K562 (cell line): Measurements from ENCODE around the gene LCTL. TPM values are rescaled to one million over a fixed set of nuclear protein-coding genes. Genes with fewer than 3 reads are reported as not detected.

ENCODE experiments used
- ARHGAP35 ChIP-seq: fragments of 450-650 bp; IDR thresholded peaks from 2 replicates; pipeline ENCODE4 v1.6.1; 2018; ENCODE audit not compliant: partially characterized antibody
- CREM ChIP-seq: IDR thresholded peaks from 2 replicates; pipeline ENCODE4 v1.6.1; 2014; ENCODE audit warnings: antibody characterized with exemption, low read depth
- EHMT2 ChIP-seq: fragments of 450-650 bp; IDR thresholded peaks from 2 replicates; pipeline ENCODE4 v1.6.1; 2018; ENCODE audit warnings: antibody characterized with exemption
- HNRNPL ChIP-seq: fragments of 200-400 bp; formaldehyde crosslinking; IDR thresholded peaks from 2 replicates; pipeline ENCODE4 v1.6.1; 2017; ENCODE audit warnings: low read depth, mild to moderate bottlenecking, low read length
- HNRNPUL1 ChIP-seq: fragments of 200-400 bp; formaldehyde crosslinking; IDR thresholded peaks from 2 replicates; pipeline ENCODE4 v1.6.1; 2017; ENCODE audit warnings: low read length
- RFX5 ChIP-seq: IDR thresholded peaks from 2 replicates; pipeline ENCODE4 v1.6.1; 2011; ENCODE audit warnings: low read depth, mild to moderate bottlenecking, improper control_type of control experiment, low read length
- STAT5A ChIP-seq: IDR thresholded peaks from 2 replicates; pipeline ENCODE4 v1.6.1; 2012; ENCODE audit warnings: low read length, inconsistent platforms, borderline replicate concordance
- ZBTB1 ChIP-seq: sonication (generic); formaldehyde crosslinking; IDR thresholded peaks from 2 replicates; pipeline ENCODE4 v1.8.1; 2023; ENCODE audit warnings: missing genetic modification reagents, low read depth, mild to moderate bottlenecking, borderline replicate concordance
- ZC3H4 ChIP-seq: sonication (generic); formaldehyde crosslinking; IDR thresholded peaks from 2 replicates; pipeline ENCODE4 v1.9.0; 2021; ENCODE audit warnings: missing genetic modification reagents, borderline replicate concordance
- ZNF584 ChIP-seq: fragments of 200-800 bp; sonication (Bioruptor generic); IDR thresholded peaks from 2 replicates; pipeline ENCODE4 v1.6.1; 2016; ENCODE audit warnings: low read depth, mild to moderate bottlenecking, missing genetic modification characterization, missing compliant biosample characterization
- ZNF589 ChIP-seq: fragments of 200-800 bp; sonication (Bioruptor generic); IDR thresholded peaks from 2 replicates; pipeline ENCODE4 v1.6.1; 2016; ENCODE audit warnings: low read depth, missing genetic modification characterization, missing compliant biosample characterization
- ZNF766 ChIP-seq: fragments of 200-800 bp; sonication (Bioruptor generic); conservative IDR thresholded peaks from 2 replicates; pipeline ENCODE4 v1.6.1; 2016; ENCODE audit warnings: missing genetic modification characterization, missing compliant biosample characterization
- ZNF780A ChIP-seq: fragments of 250-450 bp; sonication (Bioruptor Pico); IDR thresholded peaks from 2 replicates; pipeline ENCODE4 v1.5.0; 2021; ENCODE audit warnings: mild to moderate bottlenecking
- ZZZ3 ChIP-seq: fragments of 450-650 bp; IDR thresholded peaks from 2 replicates; pipeline ENCODE4 v1.6.1; 2016; ENCODE audit warnings: antibody characterized with exemption, mild to moderate bottlenecking, moderate library complexity
- polyA plus RNA-seq, 8 experiments: library from polyadenylated mRNA; depleted of rRNA in 4 of 8; stranded (reverse) in 5 of 8; unstranded in 3 of 8; fragments of >200 nt; fragmentation: Nextera tagmentation in 2 of 8; fragmentation: Illumina TruSeq in 1 of 8; extraction: Ambion mirVana in 2 of 8; extraction: Trizol in 1 of 8; gene quantifications; 2 replicates each; pipeline versions ENCODE4 v1.2.1 to v1.2.3, GENCODE V29; 2011 to 2014; ENCODE audit warnings: inconsistent platforms in 1 of 8, missing spikeins in 1 of 8
- total RNA-seq, 7 experiments: library from RNA; depleted of rRNA in 6 of 7; stranded (reverse); fragments of >200 nt in 6 of 7; fragmentation: Illumina TruSeq in 2 of 7; extraction: Trizol in 2 of 7; gene quantifications; 2 replicates each; pipeline versions ENCODE4 v1.2.1 to v1.2.3, GENCODE V29; 2011 to 2021; ENCODE audit warnings: low replicate concordance in 1 of 7
- TF ChIP-seq, protein P1 (sequence below): fragments of 450-650 bp; IDR thresholded peaks from 2 replicates; pipeline ENCODE4 v1.6.1; 2014; ENCODE audit warnings: low read depth, mild to moderate bottlenecking, moderate library complexity, borderline replicate concordance
- TF ChIP-seq, protein P2 (sequence below): sonication (generic); formaldehyde crosslinking; IDR thresholded peaks from 2 replicates; pipeline ENCODE4 v1.8.1; 2022; ENCODE audit warnings: missing genetic modification reagents
- TF ChIP-seq, protein P3 (sequence below): fragments of 450-650 bp; conservative IDR thresholded peaks from 2 replicates; pipeline ENCODE4 v1.6.1; 2016; ENCODE audit warnings: missing genetic modification characterization, low read depth, mild to moderate bottlenecking, control low read depth, missing compliant biosample characterization

Gene LCTL
- total and polyA plus RNA-seq, 9 of the 15 experiments (the other 6 are each of a cell fraction or from before 2014, with no cell fraction given): 0.08 to 0.31 (median 0.17) TPM; not detected in 6

DNA sequence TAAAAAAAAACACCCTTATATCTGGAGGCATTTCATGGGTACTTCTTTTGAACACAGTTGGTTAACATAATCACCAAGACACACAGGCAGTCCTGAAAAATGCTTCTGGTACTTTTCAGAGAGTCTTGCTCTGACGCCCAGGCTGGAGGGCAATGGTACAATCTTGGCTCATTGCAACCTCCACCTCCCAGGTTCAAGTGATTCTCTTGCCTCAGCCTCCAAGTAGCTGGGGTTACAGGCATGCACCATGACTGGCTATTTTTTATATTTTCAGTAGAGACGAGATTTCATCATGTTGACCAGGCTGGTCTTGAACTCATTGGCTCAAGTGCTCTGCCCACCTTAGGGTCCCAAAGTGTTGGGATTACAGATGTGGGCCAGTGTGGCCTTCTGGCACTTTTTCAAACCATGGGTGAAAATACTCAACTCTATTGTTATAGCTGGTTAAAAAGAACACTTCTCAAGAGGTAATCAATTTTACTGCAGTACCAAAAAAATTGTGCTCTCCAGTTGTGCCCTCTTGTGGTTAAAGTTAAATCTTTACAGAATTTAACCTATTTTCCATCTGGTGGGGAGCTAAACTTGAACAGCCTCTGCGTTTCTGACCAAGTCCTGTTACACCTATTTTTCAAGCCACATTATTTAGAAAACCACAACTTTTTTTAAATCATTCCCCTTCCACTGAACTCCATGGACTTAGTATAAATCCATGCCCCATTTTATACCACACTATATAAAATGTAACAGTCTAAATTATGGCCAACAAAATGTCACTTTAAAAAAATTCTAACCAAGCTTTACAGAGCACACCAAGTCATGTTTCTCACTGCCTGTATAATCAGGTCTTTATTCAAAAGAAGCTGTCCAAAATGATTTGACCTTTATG lies 67.1 kb downstream of the LCTL start (continued):
- TF ChIP-seq, protein P1, sequence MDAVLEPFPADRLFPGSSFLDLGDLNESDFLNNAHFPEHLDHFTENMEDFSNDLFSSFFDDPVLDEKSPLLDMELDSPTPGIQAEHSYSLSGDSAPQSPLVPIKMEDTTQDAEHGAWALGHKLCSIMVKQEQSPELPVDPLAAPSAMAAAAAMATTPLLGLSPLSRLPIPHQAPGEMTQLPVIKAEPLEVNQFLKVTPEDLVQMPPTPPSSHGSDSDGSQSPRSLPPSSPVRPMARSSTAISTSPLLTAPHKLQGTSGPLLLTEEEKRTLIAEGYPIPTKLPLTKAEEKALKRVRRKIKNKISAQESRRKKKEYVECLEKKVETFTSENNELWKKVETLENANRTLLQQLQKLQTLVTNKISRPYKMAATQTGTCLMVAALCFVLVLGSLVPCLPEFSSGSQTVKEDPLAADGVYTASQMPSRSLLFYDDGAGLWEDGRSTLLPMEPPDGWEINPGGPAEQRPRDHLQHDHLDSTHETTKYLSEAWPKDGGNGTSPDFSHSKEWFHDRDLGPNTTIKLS: no peak
- peak; percentile 63; the same call in 1 of the 2 replicates for TF ChIP-seq HNRNPUL1
- TF ChIP-seq, protein P2, sequence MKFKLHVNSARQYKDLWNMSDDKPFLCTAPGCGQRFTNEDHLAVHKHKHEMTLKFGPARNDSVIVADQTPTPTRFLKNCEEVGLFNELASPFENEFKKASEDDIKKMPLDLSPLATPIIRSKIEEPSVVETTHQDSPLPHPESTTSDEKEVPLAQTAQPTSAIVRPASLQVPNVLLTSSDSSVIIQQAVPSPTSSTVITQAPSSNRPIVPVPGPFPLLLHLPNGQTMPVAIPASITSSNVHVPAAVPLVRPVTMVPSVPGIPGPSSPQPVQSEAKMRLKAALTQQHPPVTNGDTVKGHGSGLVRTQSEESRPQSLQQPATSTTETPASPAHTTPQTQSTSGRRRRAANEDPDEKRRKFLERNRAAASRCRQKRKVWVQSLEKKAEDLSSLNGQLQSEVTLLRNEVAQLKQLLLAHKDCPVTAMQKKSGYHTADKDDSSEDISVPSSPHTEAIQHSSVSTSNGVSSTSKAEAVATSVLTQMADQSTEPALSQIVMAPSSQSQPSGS (CRISPR knock-in tag): no peak
- TF ChIP-seq HNRNPL: 0 out of 2 replicates have a peak, but pooled peaks have one; percentile 36
- TF ChIP-seq ZBTB1: no peak
- TF ChIP-seq ZNF766 (CRISPR knock-in tag): no peak
- TF ChIP-seq, protein P3, sequence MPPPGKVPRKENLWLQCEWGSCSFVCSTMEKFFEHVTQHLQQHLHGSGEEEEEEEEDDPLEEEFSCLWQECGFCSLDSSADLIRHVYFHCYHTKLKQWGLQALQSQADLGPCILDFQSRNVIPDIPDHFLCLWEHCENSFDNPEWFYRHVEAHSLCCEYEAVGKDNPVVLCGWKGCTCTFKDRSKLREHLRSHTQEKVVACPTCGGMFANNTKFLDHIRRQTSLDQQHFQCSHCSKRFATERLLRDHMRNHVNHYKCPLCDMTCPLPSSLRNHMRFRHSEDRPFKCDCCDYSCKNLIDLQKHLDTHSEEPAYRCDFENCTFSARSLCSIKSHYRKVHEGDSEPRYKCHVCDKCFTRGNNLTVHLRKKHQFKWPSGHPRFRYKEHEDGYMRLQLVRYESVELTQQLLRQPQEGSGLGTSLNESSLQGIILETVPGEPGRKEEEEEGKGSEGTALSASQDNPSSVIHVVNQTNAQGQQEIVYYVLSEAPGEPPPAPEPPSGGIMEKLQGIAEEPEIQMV (tag): no peak
- no peak for TF ChIP-seq ZC3H4 (CRISPR knock-in tag)
- TF ChIP-seq STAT5A: no peak
- no peak for TF ChIP-seq EHMT2
- no peak for TF ChIP-seq ZNF780A
- no peak for TF ChIP-seq CREM
- no peak for TF ChIP-seq RFX5
- no peak for TF ChIP-seq ZZZ3
- no peak for TF ChIP-seq ZNF584 (CRISPR knock-in tag)
- no peak for TF ChIP-seq ZNF589
- no peak for TF ChIP-seq ARHGAP35
